Lower leg skin (tissue), 3 donors: Measurements from ENCODE around the gene CFAP92.

Experiments used
- POLR2A ChIP-seq, 2 donors: fragments of 450-650 bp; IDR thresholded peaks; one replicate each; pipeline ENCODE4 v1.6.1; 2016 to 2017; ENCODE audit warnings: antibody characterized with exemption in 2 of 2, mild to moderate bottlenecking in 1 of 2, moderate library complexity in 1 of 2
- TF ChIP-seq, protein P1 (sequence below), 3 donors: fragments of 450-650 bp; IDR thresholded peaks; one replicate each; pipeline ENCODE4 v1.5.1; 2016; ENCODE audit warnings: antibody characterized with exemption in 3 of 3, mild to moderate bottlenecking in 3 of 3, moderate library complexity in 2 of 3

DNA sequence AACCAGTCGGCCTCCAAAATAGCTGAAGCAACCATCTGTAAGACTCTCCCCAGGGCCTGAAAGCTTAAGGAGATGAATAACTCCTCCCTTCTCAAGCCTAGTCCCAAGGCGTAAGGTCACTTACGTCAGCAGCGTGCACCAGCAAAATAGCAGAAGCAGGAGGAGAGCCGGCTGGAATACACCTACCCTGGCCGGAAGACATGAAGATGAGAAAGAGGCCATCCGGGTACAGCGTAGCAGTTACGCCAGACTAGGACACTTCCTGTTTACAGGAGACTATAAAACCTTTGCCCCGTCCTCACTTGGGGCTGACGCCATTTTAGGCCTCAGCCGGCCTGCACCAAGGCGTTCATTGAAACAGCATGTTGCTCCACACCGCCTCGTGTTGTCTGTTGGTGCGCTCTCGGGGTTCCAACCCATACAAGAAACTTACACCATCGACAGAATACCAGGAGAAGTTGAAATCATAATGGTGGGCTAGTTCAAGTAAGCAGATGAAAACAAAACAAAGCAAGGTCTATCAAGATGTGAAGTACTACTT, 2.5 kb downstream of the CFAP92 start:
- no peak for TF ChIP-seq POLR2A (IDR thresholded peaks at IDR 0.05)
- TF ChIP-seq, protein P1, sequence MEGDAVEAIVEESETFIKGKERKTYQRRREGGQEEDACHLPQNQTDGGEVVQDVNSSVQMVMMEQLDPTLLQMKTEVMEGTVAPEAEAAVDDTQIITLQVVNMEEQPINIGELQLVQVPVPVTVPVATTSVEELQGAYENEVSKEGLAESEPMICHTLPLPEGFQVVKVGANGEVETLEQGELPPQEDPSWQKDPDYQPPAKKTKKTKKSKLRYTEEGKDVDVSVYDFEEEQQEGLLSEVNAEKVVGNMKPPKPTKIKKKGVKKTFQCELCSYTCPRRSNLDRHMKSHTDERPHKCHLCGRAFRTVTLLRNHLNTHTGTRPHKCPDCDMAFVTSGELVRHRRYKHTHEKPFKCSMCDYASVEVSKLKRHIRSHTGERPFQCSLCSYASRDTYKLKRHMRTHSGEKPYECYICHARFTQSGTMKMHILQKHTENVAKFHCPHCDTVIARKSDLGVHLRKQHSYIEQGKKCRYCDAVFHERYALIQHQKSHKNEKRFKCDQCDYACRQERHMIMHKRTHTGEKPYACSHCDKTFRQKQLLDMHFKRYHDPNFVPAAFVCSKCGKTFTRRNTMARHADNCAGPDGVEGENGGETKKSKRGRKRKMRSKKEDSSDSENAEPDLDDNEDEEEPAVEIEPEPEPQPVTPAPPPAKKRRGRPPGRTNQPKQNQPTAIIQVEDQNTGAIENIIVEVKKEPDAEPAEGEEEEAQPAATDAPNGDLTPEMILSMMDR (IDR thresholded peaks at IDR 0.05): no peak
